GM18907 (cell line): ENCODE data around the gene UBTD2.
"Not testable (repeated sequence)": the region's sequence is repeated elsewhere in the genome, so short reads cannot be mapped to it uniquely, and the experiment has no call there.

ENCODE experiments used
- ATAC-seq: cut with Tn5 transposase; IDR thresholded peaks from one replicate; pipeline ENCODE4 v1.9.1; 2021; ENCODE audit warnings: mild to moderate bottlenecking, moderate library complexity; ENCODE audit not compliant: unreplicated experiment

UBTD2 gene

DNA sequence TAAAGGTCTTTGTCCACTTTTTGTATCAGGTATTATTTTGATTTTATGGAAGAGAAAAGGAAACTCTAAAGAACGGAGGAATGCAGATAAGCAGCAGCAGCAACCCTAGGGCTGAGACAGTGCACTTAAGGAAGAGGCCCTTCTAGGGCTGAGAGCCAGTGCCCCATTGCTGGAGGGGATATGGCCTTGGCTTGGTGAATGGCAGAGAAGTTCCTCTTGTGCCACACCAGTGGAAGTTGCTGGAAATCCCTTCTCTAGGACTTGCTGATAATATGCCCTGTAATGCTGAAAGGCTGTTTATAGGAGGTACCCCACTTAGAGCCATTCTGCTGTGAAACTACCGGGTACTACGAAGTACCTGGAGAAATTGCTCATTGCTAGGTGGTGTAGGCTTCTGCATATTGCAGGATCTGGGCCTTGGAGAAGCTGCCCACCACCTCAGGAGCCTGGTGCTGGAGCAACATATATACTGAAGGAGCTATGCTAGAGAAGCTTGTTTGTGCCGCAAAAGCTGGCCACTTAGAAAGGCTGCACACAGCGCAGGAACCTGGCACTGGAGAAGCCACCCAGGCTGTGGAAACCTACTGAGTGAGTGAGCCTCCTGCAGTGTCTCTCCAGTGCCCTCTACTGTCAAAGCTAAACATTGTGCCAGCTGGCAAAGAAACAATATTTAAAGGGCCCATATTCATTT lies 9.6 kb upstream of the UBTD2 start:
- ATAC-seq: peak; percentile 91

DNA sequence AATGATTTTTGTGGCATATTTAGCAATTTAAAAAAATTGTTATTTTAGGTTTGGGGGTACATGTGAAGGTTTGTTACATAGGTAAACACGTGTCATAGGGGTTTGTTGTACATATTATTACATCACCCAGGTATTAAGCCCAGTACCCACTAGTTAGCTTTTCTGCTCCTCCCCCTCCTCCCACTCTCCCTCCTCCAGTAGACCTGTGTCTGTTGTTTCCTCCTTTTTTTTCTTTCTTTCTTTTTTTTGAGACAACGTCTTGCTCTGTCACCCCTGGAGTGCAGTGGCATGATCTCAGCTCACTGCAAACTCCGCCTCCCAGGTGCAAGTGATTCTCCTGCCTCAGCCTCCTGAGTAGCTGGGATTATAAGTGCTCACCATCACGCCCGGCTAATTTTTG lies 8.3 kb upstream of the UBTD2 start:
- ATAC-seq: not testable (repeated sequence)

GRCh38 chr5:172288465-172288864 lies 4.9 kb upstream of the UBTD2 start:
- no peak for ATAC-seq

GRCh38 chr5:172287140-172287539 lies 3.6 kb upstream of the UBTD2 start:
- not testable (repeated sequence) for ATAC-seq

- no peak for ATAC-seq
These were observed 1.9 kb upstream of the UBTD2 start for GRCh38 chr5:172285226-172286143.

- ATAC-seq: no peak
These were observed 1.0 kb upstream of the UBTD2 start for GRCh38 chr5:172284611-172284980.

DNA sequence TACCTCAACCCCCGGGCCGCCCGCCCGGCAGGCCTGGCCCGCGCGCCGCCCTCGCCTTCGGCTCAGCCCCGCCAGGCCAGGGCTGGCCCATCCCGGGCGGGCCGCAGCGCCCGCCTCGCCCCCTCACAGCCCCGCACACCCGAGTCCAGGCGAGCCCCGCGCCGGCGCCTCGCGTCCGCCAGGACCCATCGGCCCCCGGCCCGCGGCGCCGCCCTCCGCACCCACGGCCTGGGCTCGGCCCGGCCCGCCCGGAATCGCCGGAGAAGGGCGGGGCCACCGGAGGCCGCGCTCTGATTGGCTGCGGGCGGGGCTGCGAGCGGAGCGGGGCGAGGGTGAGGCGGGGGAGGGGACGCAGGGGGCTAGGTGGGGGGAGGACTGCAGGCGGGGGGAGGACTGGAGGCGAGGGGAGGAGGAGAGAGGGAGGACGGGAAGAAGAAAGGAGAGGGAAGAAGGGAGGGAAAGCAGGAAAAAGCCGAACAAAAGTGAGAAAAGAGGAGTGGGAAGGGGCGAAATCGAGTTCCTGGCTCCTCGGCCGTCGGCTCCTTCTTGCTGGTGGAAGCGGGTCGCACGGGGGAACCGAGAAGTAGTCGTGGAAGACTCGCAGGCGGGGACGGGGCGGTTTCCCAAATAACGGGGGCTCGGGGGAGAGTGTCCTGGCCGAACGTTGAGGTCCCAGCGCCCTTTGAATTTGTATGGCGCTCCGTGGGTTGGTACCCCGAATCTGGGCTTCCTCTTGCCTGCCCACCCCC lies 472 bp upstream of the UBTD2 start:
- ATAC-seq: peak; percentile 81

DNA sequence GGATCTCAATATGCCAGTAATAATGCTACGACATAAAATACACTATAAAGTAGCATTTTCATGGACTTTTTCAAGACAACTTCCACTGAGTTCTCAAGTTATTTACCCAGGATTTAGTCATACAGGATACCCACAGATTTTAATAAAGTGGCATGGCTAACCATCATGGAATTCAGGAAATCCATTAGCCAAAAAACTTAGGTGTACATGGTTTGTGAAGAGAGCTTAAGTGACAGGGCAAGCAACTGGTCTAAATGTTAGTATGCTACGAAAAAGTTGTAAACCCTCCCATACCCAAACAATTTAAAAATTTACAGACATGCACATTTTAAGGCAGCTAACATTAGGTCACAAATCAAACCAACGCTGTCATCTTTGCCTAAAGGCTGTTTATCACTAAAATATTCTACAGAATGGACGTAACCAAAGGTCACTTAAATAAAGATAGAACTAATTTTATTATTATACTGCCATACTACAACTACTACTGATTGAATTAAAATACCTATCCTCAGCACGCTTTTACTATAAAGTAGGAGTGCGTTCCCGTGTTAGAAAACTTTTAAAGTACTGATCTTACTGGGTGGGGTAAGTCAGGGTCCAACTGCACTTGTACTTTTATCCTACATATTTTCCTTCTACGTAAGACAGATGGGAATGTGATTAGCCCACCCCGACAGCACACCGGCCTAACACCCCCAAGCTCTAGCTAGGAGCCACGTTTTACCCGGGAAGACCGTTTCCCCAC lies 1.1 kb downstream of the UBTD2 start:
- ATAC-seq: no peak

DNA sequence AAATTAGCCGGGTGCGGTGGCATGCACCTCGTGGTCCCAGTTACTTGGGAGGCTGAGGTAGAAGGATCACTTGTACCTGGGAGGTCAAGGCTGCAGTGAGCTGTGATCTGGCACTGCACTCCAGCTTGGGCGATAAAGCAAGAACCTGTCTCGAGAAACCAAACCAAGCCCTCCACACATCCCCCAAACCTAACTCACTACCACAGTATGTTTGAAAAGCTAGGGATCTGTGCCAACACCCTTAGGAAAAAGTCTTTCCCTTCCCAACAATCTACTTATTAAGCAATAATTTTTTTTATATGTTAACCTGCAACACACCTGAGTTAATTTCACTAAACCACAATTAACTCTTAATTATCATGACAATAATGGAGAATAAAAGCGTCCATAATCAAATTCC lies 2.2 kb downstream of the UBTD2 start:
- no peak for ATAC-seq

DNA sequence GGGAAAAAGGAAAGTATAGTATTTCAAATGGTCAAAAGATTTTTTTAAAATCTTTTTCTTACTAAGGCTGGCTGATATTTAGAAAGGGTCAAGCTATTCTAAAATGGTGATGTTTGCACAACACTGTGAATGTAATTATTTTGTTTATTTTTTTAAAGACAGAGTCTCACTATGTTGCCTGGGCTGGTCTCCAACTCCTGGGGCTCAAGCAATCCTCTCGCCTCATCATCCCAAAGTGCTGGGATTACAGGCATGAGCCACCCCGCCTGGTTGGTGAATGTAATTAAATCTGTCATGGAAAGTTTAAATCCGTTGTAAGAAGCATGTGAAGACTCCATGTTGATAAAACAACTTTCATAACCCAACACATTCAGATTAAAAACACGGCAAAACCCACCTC lies 2.6 kb downstream of the UBTD2 start:
- no peak for ATAC-seq

GRCh38 chr5:172280317-172280716 lies 3.2 kb downstream of the UBTD2 start:
- no peak for ATAC-seq

GRCh38 chr5:172278356-172278755 lies 5.2 kb downstream of the UBTD2 start:
- no peak for ATAC-seq

DNA sequence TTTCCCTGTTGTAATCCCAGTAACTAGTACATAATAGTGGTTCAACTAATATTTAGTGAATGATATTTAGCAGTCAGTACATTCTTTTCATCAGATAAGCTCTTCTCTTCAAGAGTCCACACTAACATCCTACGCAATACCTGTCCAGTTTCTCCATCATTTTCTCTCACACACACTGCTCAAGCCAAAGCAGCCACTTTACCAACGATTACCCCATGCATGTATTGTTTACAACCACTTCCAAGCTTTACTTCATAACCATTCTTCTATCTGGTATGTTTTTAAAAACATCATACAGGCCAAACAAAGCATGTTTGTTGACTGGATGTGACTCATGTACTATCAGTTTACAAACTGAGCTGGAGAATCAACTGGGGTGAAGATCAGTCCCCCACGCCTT lies 7.3 kb downstream of the UBTD2 start:
- ATAC-seq: no peak

GRCh38 chr5:172274951-172275753 lies 8.4 kb downstream of the UBTD2 start:
- ATAC-seq: peak; percentile 62

GRCh38 chr5:172267943-172268342 lies 15.6 kb downstream of the UBTD2 start:
- ATAC-seq: no peak

DNA sequence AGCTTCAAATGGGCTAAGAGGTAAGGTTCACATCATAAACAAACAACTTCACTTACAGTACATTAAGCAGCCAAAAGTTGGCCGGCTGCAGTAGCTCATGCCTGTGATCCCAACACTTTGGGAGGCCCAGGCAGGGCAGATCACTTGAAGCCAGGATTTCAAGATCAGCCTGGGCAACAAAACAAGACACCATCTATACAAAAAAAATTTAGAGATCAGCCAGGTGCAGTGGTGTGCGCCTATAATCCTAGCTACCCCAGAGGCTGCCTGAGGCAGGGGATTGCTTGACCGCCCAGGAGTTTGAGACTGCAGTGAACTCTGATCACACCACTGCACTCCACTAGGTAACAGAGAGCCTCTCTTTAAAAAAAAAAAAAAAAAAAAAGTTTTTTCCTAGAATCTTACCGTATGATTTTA lies 16.9 kb downstream of the UBTD2 start:
- no peak for ATAC-seq

DNA sequence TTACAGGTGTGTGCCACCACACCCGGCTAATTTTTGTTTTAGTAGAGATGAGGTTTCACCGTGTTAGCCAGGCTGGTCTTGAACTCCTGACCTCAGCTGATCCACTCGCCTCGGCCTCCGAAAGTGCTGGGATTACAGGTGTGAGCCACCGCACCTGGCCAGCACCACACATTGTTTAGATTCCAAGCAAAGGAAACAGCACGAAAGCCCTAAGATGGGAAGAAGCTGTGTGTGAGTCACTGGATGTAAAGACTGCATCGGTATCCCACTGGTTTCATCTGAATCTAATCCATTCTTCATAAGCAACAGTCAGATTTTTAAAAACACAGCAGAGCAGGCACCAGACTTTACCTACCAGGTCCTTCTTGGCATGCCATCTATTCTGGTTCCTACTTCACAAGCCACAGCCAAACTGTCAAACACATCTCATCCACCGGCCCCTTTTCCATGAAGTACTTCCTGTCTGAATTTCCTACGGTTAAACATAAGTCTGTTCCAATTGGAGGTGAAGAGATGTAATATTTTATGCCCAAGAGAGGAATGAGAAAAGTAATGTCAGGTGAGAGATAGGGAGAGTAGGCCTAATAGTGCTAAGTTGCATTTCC lies 17.4 kb downstream of the UBTD2 start:
- ATAC-seq: no peak

DNA sequence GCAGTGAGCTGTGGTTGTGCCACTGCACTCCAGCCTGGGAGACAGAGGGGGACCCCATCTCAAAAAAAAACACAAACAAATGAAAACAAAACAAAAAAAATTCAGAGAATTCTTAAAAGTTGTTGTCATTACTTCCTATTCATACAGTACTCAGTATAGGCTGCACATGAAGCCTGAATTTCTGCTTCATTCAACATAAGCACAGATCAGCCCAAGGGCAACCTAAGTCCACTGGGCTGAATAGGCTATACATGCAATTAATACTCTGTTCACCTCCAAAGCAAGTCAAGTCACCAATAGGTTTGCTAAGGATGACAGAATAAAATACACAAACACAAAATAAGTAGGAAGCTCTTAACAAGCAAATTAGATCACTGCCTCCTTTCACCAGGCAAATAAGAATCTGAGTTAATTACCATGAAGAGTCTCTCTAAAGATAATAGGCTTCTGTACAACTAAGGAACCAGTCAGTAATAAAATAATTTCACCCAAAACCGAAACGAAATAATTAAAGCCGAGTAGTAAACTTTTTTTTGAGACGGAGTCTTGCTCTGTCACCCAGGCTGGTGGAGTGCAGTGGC lies 18.7 kb downstream of the UBTD2 start:
- ATAC-seq: no peak

- no peak for ATAC-seq
These were observed 28.1 kb downstream of the UBTD2 start for GRCh38 chr5:172255444-172255843.
